CD14-positive monocyte (primary cell): ENCODE data around the gene PRDX5. TPM values are rescaled to one million over a fixed set of nuclear protein-coding genes. Genes with fewer than 3 reads are reported as not detected.

Experiments
- DNase-seq, 3 donors: peaks; one replicate each; pipeline ENCODE4 v3.0.0-alpha.2; 2011 to 2022
- H2AFZ ChIP-seq: 2 replicates; pipeline ENCODE4 v1.6.0; 2012; ENCODE audit warnings: mild to moderate bottlenecking, low read depth, low read length, inconsistent platforms; ENCODE audit not compliant: insufficient read depth, poor library complexity, severe bottlenecking
- H3K27ac ChIP-seq, 2 donors: 1 replicate in 1 of 2; 2 replicates in 1 of 2; pipeline ENCODE4 v1.5.1; 2012 to 2013; ENCODE audit warnings: low read length in 2 of 2, control low read depth in 1 of 2, inconsistent platforms in 1 of 2, low read depth in 1 of 2, mild to moderate bottlenecking in 1 of 2
- H3K27me3 ChIP-seq, 2 donors: one replicate each; pipeline versions ENCODE4 v1.6.0 to v1.6.1; 2011 to 2013; ENCODE audit warnings: low read length in 2 of 2; ENCODE audit not compliant: control insufficient read depth in 2 of 2, insufficient read depth in 2 of 2
- H3K36me3 ChIP-seq, 2 donors: replicated peaks in 1 of 2; 1 replicate in 1 of 2; 2 replicates in 1 of 2; pipeline versions ENCODE4 v1.5.1 to v1.6.1; 2012 to 2013; ENCODE audit warnings: low read length in 2 of 2, control low read depth in 1 of 2, inconsistent platforms in 1 of 2, mild to moderate bottlenecking in 1 of 2; ENCODE audit not compliant: insufficient read depth in 2 of 2, control insufficient read depth in 1 of 2
- H3K4me1 ChIP-seq, 2 donors: 1 replicate in 1 of 2; 2 replicates in 1 of 2; pipeline versions ENCODE4 v1.5.1 to v1.6.1; 2012 to 2013; ENCODE audit warnings: low read length in 2 of 2, control low read depth in 1 of 2, inconsistent platforms in 1 of 2, mild to moderate bottlenecking in 1 of 2, moderate library complexity in 1 of 2; ENCODE audit not compliant: insufficient read depth in 2 of 2, control insufficient read depth in 1 of 2
- H3K4me2 ChIP-seq: replicated peaks from 2 replicates; pipeline ENCODE3; 2012; ENCODE audit warnings: low read length, moderate library complexity, mild to moderate bottlenecking; ENCODE audit not compliant: poor library complexity, severe bottlenecking; ENCODE audit errors: extremely low read depth
- H3K4me3 ChIP-seq, 3 experiments: fragments of 200-600 bp in 1 of 3; sonication (generic) in 1 of 3; replicated peaks in 1 of 3; 1 replicate in 2 of 3; 2 replicates in 1 of 3; pipeline ENCODE4 v1.5.1; 2011 to 2013; ENCODE audit warnings: low read length in 3 of 3, mild to moderate bottlenecking in 3 of 3, control low read depth in 2 of 3, low read depth in 2 of 3, inconsistent platforms in 1 of 3, moderate library complexity in 1 of 3
- H3K79me2 ChIP-seq: 2 replicates; pipeline ENCODE4 v1.6.0; 2012; ENCODE audit warnings: mild to moderate bottlenecking, control low read depth, inconsistent platforms, low read length, moderate library complexity; ENCODE audit not compliant: insufficient read depth
- H3K9ac ChIP-seq: 2 replicates; pipeline ENCODE4 v1.6.0; 2017; ENCODE audit warnings: low read length, mild to moderate bottlenecking; ENCODE audit not compliant: insufficient read depth, poor library complexity, severe bottlenecking
- H3K9me3 ChIP-seq, 2 donors: replicated peaks in 1 of 2; 1 replicate in 1 of 2; 2 replicates in 1 of 2; pipeline versions ENCODE4 v1.5.1 to v1.6.1; 2012 to 2013; ENCODE audit warnings: low read length in 2 of 2, control low read depth in 1 of 2; ENCODE audit not compliant: control insufficient read depth in 1 of 2, insufficient read depth in 1 of 2
- H4K20me1 ChIP-seq: 2 replicates; pipeline ENCODE4 v1.6.0; 2012; ENCODE audit warnings: mild to moderate bottlenecking, low read length, control low read depth, moderate library complexity; ENCODE audit not compliant: insufficient read depth
- H3K27ac Mint-ChIP-seq, 7 donors: one replicate each; pipeline ENCODE4 v1.8.0; 2020; ENCODE audit warnings: mild to moderate bottlenecking in 7 of 7, mixed read lengths in 7 of 7, moderate library complexity in 6 of 7, inconsistent platforms in 2 of 7
- H3K27me3 Mint-ChIP-seq, 3 donors: one replicate each; pipeline ENCODE4 v1.8.0; 2021 to 2022; ENCODE audit warnings: low read depth in 3 of 3, mild to moderate bottlenecking in 3 of 3, mixed read lengths in 3 of 3, moderate library complexity in 3 of 3, inconsistent platforms in 1 of 3
- H3K36me3 Mint-ChIP-seq, 2 donors: one replicate each; pipeline ENCODE4 v1.8.0; 2020; ENCODE audit warnings: mixed read lengths in 2 of 2, inconsistent platforms in 1 of 2, mild to moderate bottlenecking in 1 of 2
- H3K4me1 Mint-ChIP-seq: one replicate; pipeline ENCODE4 v1.8.0; 2020; ENCODE audit warnings: mild to moderate bottlenecking, mixed read lengths
- H3K4me3 Mint-ChIP-seq, 2 donors: one replicate each; pipeline ENCODE4 v1.8.0; 2020; ENCODE audit warnings: mild to moderate bottlenecking in 2 of 2, mixed read lengths in 2 of 2, moderate library complexity in 1 of 2
- H3K9me3 Mint-ChIP-seq, 7 donors: one replicate each; pipeline ENCODE4 v1.8.0; 2020 to 2022; ENCODE audit warnings: mixed read lengths in 7 of 7, mild to moderate bottlenecking in 6 of 7, moderate library complexity in 6 of 7, inconsistent platforms in 2 of 7
- CTCF ChIP-seq: fragments of 200-600 bp; IDR thresholded peaks from one replicate; pipeline ENCODE4 v1.8.0; 2022; ENCODE audit warnings: antibody characterized with exemption, mild to moderate bottlenecking
- WGBS: methylation state at CpG from one replicate; pipeline ENCODE4 v1.1.5; 2013; ENCODE audit warnings: missing lambda C conversion rate; ENCODE audit not compliant: insufficient coverage; 5-methylcytosine and 5-hydroxymethylcytosine counted together
- intact Hi-C, 2 donors: fragments of 100-400 bp; cut with micrococcal nuclease; formaldehyde crosslinking; loops; one replicate each; pipeline versions ENCODE4 v1.15.0 to v1.15.1; 2023
- polyA plus RNA-seq, 3 donors: library from polyadenylated mRNA; depleted of rRNA in 1 of 3; unstranded in 2 of 3; stranded (reverse) in 1 of 3; fragments of 300-500 nt in 2 of 3; fragments of >200 nt in 1 of 3; fragmentation: Illumina TruSeq in 2 of 3; gene quantifications; 1 replicate in 2 of 3; 2 replicates in 1 of 3; pipeline ENCODE4 v1.2.3, GENCODE V29; 2012 to 2021

Gene PRDX5
- polyA plus RNA-seq, 3 donors = 136 to 318 (median 286) TPM

DNA sequence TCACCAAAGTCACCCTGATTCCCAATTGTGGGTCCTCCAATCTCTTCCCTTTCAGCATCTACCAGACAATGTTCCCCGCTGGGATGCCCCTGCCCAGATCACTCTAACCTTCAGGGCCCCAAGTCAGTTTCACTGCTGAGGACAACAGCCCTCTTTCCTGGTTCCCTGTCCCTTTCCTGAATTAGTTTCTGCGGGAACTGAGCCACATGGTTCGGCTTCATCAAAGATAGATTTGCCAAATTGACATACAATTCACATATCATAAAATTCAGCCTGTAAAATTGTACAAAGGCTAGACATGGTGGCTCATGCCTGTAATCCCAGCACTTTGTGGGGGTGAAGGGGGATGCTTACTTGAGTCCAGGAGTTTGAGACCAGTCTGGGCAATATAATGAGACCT is 10.1 kb downstream of the PRDX5 start:
- TF ChIP-seq CTCF = no peak
- WGBS = 100% methylated on average over 1 of the region's 3 CpGs
- no peak overlapping the region for H2AFZ ChIP-seq
- no peak overlapping the region for H3K27ac ChIP-seq
- no peaks in the 10 kb centered on the region for H4K20me1 ChIP-seq
- intact Hi-C loops = no loop called here
- Mint-ChIP-seq H3K4me3 (no peak overlapping the region), H3K36me3 (peaks cover 0 to 7% of the 10 kb centered on the region in 2 donors), H3K27ac (peak overlapping the region in 1 of 7 donors; percentile 42), H3K9me3 (peaks cover 0 to 7% (median 3%) of the 10 kb centered on the region in 7 donors), H3K4me1 (peaks cover 24% of the 10 kb centered on the region), H3K27me3 (peaks cover 0 to 9% (median 0%) of the 10 kb centered on the region in 3 donors)
- H3K4me1 ChIP-seq = peaks cover 19 to 22% of the 10 kb centered on the region in 2 donors
- H3K4me2 ChIP-seq = no peak overlapping the region
- H3K4me3 ChIP-seq = no peak overlapping the region
- H3K36me3 ChIP-seq = peaks cover under 1 to 3% of the 10 kb centered on the region in 2 donors
- no peaks in the 10 kb centered on the region for H3K27me3 ChIP-seq
- no peaks in the 10 kb centered on the region for H3K9me3 ChIP-seq
- DNase-seq = no peak
- H3K9ac ChIP-seq = no peak overlapping the region
- H3K79me2 ChIP-seq = no peaks in the 10 kb centered on the region

GRCh38 chr11:64330888-64331287 is 13.0 kb downstream of the PRDX5 start:
- no peak overlapping the region for H3K4me3 Mint-ChIP-seq
- peaks cover 2 to 8% of the 10 kb centered on the region in 2 donors for H3K36me3 Mint-ChIP-seq
- Histone ChIP-seq H3K9me3 (no peaks in the 10 kb centered on the region), H3K79me2 (no peaks in the 10 kb centered on the region), H3K27ac (no peak overlapping the region), H3K4me1 (peaks cover 32 to 37% of the 10 kb centered on the region in 2 donors), H3K9ac (no peak overlapping the region), H3K36me3 (no peaks in the 10 kb centered on the region), H3K4me2 (no peak overlapping the region), H2AFZ (no peak overlapping the region), H4K20me1 (no peaks in the 10 kb centered on the region), H3K27me3 (no peaks in the 10 kb centered on the region), H3K4me3 (no peak overlapping the region)
- peaks cover 0 to 7% (median 3%) of the 10 kb centered on the region in 7 donors for H3K9me3 Mint-ChIP-seq
- no peak for DNase-seq
- WGBS = 92% methylated on average over 10 of the region's 11 CpGs
- TF ChIP-seq CTCF = no peak
- H3K27me3 Mint-ChIP-seq = peaks cover 0 to 8% (median 0%) of the 10 kb centered on the region in 3 donors
- peaks cover 37% of the 10 kb centered on the region for H3K4me1 Mint-ChIP-seq
- intact Hi-C loops = no loop called here
- peak overlapping the region in 4 of 7 donors; percentile 30 to 89 (median 81) for H3K27ac Mint-ChIP-seq
